G401 (cell line): ENCODE measurements around the gene LRRC51. TPM values are rescaled to one million over a fixed set of nuclear protein-coding genes. Genes with fewer than 3 reads are reported as not detected.
"Not testable (repeated sequence)": the region's sequence is repeated elsewhere in the genome, so short reads cannot be mapped to it uniquely, and the experiment has no call there.

ENCODE experiments used
- DNase-seq: peaks from one replicate; pipeline ENCODE4 v3.0.0-alpha.2; 2015; ENCODE audit warnings: low spot score
- in situ Hi-C: cut with HindIII; loops from 2 replicates; pipeline ENCODE4 v1.10.0; 2016; ENCODE audit warnings: low sequenced_read_pairs, mixed read lengths
- total RNA-seq: library from RNA; depleted of rRNA; stranded (reverse); fragments of >200 nt; shearing (Covaris generic); gene quantifications from 2 replicates; pipeline ENCODE4 v1.2.3, GENCODE V29; 2014; rRNA removed

The LRRC51 gene
- total RNA-seq, 1 experiment from 2014 or later: 10.8 TPM

DNA sequence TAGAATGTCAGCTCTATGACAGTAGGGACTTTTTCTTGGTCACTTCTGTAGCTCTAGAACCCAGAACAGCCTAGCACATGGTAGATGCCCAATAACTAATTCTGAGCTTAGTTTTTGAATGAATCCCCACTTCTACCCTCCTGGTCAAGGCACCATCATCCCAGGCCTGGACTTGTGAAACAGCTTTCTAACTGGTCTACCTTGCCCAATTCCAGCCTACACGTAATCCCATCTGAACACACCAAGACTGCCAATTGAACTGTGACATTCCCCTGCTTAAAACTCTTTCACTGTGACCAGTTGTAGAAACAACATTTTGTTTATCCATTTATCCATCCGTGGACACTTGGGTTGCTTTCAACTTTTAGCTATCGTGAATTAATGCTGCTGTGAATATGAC is 48.7 kb downstream of the LRRC51 start:
- no peak for DNase-seq
- in situ Hi-C loops: no loop called here

DNA sequence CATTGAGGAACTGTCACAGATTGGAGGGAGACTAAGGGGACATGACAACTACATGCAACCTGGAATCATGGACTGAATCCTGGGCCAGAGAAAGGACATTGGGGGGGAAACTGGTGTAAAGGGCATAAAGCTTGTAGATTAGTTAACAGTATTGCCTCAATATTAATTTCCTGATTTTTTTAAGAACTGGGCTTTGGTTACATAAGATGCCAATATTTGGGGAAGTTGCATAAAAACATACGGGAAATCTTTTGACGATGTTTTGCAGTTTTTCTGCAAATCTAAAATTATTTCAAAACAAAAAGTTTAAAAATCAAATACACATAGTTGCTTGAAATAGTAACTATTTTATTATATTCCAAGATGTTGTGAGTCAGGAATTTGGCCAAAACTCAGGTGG is 52.0 kb downstream of the LRRC51 start:
- in situ Hi-C loops: no loop called here
- no peak for DNase-seq

DNA sequence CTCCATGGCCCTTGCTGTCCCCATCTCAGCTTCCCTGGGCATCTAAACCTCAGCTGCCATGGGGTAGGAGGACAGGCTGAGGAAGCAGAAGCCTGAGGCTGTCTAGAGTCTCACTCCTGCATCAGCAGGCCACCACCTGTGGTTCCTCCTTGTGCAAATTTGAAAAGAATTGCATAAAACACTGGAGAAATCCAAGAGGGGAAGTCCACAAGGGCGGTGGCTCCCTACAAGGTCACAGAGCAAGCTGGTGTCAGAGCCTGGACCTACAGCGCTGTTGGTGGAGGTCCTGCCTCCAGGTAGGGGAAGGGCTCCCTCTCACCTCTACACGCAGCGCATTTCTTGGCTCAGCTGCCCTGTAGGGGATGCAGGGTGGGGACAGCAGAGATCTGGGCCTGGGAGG is 54.8 kb downstream of the LRRC51 start, which contains the start of gene FOLR3:
Gene FOLR3 (plus strand): TSS at position 253 of the 400 bp plus-strand sequence. CDS start 228 bp downstream, outside the sequence.
- in situ Hi-C loops, DNase-seq: not testable (repeated sequence)

DNA sequence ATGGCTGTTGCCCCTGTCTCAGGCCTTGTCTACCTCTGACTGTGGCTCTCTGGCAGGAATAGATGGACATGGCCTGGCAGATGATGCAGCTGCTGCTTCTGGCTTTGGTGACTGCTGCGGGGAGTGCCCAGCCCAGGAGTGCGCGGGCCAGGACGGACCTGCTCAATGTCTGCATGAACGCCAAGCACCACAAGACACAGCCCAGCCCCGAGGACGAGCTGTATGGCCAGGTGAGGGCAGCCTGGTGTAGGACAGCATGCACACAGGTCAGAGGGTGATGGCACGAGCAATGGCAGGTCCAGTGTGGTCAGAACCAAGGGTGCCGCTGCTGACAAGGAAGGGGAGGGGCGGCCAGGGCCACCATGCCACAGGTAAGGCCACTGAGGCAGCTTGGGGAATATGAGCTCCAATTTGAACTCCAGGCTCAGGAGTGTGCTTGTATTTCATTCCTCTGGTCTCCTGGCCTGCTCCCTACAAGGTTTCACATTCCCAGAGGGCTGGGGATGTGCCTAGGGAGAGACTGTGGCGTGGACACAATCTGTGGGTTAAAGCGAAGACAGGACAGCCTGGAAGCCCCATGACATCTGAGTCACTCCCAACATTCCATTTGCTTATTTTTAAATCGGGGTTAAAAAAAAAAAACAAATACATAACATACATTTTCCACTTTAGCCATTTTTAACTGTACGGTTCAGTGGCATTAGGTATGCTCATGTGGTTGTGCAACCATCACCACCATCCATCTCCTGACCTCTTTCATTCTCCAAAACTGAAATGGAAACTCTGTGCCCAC is 55.4 kb downstream of the LRRC51 start:
- in situ Hi-C loops: no loop called here
- no peak for DNase-seq

DNA sequence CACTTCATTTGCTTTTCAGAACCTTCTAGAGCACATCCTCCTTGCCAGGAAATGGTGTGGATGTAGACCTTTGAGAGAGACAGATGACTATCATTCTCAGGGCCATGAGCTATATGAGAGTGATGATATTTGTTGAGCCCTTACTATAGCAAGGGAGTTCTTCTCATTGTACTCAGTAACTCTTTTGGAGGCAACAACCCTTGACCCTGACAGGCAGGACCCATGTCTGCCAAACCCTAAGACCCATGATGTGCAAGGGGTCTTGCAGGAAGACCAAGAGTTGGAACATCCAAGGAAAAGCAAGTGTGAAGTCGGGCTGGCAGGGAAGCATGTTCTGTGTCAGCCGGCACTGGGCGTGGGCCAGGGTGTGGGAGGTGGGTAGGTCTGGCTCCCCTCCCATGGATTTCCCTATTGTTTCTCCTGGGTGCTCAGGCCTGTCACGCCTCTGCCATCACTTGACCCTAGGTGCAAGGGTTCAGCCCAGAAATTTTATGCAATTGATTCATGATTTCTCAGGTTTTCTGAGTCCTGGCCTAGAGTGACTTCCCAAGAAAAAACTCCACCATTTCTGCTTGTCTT is 56.1 kb downstream of the LRRC51 start:
- no peak for DNase-seq
- in situ Hi-C loops: no loop called here

DNA sequence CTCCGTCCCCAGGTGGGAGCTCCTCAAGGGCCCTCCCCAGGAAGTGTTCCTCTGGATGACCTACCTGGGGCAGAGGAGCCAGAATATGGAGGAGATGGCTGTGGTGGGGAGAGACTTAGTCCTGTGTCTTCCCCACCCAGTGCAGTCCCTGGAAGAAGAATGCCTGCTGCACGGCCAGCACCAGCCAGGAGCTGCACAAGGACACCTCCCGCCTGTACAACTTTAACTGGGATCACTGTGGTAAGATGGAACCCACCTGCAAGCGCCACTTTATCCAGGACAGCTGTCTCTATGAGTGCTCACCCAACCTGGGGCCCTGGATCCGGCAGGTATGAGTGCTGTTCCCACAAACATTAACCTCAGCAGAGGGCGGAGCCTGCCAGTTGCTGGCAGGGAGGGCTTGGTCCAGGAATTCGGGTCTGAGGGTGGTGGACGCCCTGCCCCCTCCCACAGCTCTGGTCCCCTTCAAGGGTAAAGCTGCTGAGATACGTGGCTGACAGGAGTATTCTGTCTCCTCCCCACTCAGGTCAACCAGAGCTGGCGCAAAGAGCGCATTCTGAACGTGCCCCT is 58.3 kb downstream of the LRRC51 start:
- DNase-seq: no peak
- in situ Hi-C loops: no loop called here

DNA sequence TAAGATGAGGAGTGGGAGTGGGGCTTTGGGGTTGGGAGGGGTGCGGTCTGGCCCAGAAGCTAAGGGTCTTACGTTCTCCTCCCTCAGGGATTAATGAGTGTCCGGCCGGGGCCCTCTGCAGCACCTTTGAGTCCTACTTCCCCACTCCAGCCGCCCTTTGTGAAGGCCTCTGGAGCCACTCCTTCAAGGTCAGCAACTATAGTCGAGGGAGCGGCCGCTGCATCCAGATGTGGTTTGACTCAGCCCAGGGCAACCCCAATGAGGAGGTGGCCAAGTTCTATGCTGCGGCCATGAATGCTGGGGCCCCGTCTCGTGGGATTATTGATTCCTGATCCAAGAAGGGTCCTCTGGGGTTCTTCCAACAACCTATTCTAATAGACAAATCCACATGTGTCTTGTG is 58.9 kb downstream of the LRRC51 start:
- in situ Hi-C loops: no loop called here
- DNase-seq: no peak

DNA sequence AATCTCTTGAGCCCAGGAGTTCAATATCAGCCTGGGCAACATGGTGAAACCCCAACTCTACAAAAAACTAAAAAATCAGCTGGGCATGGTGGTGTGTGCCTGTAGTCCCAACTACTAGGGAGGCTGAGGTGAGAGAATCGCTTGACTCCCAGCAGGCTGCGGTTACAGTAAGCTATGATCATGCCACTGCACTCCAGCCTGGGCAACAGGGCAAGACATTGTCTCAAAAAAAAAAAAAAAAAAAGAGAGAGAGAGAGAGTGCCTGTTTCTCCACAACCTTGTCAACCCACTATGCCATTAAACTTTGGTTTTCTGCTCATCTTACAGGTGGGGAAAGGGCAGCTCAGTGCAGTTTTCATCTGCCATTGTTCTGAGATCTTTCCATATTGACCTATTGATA is 60.0 kb downstream of the LRRC51 start:
- in situ Hi-C loops: no loop called here
- DNase-seq: no peak

DNA sequence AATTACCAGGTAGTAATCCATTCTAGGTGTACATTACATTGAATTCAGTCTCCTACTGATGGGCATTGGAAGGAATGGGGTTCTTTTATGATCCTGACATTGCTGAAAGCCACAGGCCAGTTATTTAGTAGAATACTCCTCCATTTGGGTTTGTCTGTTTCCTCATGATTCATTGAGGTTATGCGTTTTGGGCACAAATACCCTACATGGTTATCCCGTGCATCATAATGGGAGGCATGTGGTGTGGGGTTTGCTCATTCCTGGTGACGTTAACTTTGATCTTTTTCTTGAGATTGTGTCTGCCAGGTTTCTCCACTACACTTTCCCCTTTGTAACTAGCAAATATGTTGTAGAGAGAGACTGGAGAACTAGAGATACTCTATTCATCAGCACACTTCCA is 60.4 kb downstream of the LRRC51 start:
- in situ Hi-C loops: no loop called here
- no peak for DNase-seq

DNA sequence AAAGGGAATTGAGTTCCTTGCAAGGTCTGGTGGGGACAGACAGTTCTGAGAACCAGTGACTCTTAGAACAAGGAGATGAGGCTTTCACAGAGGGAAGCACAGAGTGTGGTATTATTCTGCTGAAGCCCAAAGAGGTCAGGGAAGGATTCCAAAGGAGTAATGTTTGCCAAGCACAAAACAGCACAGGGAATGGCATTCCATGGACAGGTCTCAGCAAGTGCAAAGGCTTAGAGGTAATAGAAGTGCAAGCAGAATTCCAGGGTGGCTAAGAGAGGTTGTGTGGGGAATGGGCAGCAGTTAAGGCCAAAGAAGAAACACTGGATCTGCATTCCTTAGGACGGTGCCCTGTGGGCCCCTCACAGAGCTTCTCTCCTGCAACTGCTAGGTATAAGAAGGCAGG is 61.4 kb downstream of the LRRC51 start:
- DNase-seq, in situ Hi-C loops: not testable (repeated sequence)

DNA sequence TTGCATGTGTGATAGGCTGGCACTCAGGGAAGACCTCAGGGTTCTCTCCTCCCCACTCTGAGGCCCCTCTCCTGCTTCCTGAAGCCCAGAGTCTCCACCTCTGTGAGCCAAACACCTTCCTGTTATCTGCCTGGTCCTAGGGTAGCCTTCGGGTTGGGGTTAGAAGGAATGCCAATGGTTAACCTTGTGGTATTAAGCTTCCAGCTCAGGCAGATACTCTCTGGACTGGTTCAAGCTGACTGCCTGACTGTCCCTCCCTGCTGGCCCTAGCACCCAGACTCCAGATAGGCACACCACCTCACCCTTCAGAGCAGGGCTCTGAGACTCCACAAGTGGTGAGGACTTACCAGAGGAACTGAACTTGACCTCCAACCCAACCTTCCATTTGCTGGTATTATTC is 61.9 kb downstream of the LRRC51 start:
- in situ Hi-C loops, DNase-seq: not testable (repeated sequence)

DNA sequence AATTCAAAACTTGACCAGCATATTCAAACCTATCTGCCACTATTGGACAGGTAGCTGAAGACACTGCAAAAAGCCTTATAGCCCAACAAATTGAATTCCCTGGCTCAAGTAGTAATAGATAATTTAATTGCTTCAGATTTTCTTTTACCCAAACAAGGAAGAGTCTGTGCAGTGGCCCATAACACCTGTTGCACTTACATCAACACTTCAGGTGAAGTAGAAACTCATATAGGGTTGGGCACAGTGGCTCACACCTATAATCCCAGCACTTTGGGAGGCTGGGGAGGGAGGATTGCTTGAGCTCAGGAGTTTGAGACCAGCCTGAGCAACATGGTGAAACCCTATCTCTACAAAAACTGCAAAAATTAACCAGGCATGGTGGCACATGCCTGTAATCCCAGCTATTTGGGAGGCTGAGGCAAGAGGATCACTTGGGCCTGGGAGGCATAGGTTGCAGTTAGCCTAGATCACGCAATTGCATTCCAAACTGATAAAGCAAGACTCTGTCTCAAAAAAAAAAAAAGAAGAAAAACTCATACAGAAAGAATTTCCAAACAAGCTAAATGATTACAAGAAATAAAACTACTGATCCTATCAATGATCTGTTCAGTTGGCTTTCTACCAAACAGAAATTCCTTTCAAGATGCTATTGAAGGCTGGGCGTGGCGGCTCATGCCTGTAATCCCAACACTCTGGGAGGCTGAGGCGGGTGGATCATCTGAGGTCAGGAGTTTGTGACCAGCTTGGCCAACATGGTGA is 64.3 kb downstream of the LRRC51 start:
- in situ Hi-C loops: no loop called here
- no peak for DNase-seq

Other genes starting within 250 kb of the LRRC51 start
- not detected in 2 replicates for gene DEFB108B, start 247.7 kb upstream of the LRRC51 start, total RNA-seq
- gene DEFB131B, start 202.4 kb upstream of the LRRC51 start, total RNA-seq: not detected in 2 replicates
- gene XNDC1N, start 152.3 kb upstream of the LRRC51 start, total RNA-seq: 0.41 and 10.1 TPM in 2 replicates
- 33.9 and 47.2 TPM in 2 replicates for gene RNF121, start 151.8 kb upstream of the LRRC51 start, total RNA-seq
- gene IL18BP, start 81.9 kb upstream of the LRRC51 start, total RNA-seq: 0.25 and 5.6 TPM in 2 replicates
- 128 and 136 TPM in 2 replicates for gene NUMA1, start 308 bp upstream of the LRRC51 start, total RNA-seq
- 185 and 194 TPM in 2 replicates for gene LAMTOR1, start 22.4 kb downstream of the LRRC51 start, total RNA-seq
- gene TOMT, start 25.1 kb downstream of the LRRC51 start, total RNA-seq: not detected in 2 replicates
- gene ANAPC15, start 31.8 kb downstream of the LRRC51 start, total RNA-seq: 19.5 and 28.7 TPM in 2 replicates
- gene FOLR3, start 54.9 kb downstream of the LRRC51 start, total RNA-seq: not detected in 2 replicates
- 1.4 TPM in 1 of 2 replicates, not detected in the other for gene FOLR1, start 111.3 kb downstream of the LRRC51 start, total RNA-seq
- not detected in 2 replicates for gene FOLR2, start 135.9 kb downstream of the LRRC51 start, total RNA-seq
- 53.0 and 60.1 TPM in 2 replicates for gene INPPL1, start 143.9 kb downstream of the LRRC51 start, total RNA-seq
- not detected in 2 replicates for gene PHOX2A, start 163.3 kb downstream of the LRRC51 start, total RNA-seq